GM19324 (cell line): ENCODE measurements around the gene OGN.

Source experiments
- ATAC-seq: cut with Tn5 transposase; IDR thresholded peaks from one replicate; pipeline ENCODE4 v1.9.1; 2021; ENCODE audit warnings: mild to moderate bottlenecking, moderate library complexity; ENCODE audit not compliant: unreplicated experiment, low FRiP score

The OGN gene

GRCh38 chr9:92350740-92351133 lies 53.6 kb downstream of the OGN start:
- no peak for ATAC-seq

DNA sequence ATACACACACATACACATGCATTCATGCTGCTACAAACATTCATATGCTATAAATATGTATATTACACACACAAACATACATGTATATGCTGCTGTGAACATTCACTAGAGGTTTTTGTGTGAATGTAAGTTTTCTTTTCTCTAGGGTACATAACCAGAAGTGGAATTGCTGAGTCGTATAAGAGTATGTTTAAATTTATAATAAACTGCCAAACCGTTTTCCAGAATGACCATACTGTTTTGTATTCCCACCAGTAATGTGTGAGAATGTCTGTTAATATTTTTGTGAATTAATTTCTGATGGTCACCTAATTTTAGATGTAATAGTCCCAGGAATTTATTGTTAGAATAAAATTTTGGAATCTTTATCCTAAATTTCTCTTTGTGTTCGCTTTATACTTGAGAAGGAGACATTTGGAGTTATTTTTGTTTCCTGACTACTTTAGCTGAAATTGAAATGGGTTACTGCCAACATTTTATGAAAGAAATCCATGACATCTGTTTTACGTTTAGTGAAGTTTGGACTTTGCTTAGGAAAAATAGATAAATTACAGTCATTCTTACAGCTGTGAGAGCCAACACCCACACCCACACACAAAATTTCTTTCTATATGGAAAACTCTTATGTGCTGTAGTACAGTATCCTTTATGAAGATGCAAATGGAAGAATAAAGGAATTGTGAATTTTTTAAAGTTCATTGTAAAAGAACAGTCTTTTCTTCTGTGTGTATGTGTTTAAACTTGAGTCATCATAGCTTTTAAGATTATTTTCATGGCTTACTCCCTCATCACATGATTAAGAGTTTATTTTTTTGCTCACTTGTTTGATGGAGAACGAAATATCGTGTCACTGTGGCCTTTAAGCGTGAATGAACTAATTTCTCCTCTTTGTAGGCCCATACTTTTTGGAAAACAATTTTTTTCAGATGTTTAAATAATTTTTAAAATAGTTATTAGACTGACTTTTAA lies 54.3 kb downstream of the OGN start:
- no peak for ATAC-seq

DNA sequence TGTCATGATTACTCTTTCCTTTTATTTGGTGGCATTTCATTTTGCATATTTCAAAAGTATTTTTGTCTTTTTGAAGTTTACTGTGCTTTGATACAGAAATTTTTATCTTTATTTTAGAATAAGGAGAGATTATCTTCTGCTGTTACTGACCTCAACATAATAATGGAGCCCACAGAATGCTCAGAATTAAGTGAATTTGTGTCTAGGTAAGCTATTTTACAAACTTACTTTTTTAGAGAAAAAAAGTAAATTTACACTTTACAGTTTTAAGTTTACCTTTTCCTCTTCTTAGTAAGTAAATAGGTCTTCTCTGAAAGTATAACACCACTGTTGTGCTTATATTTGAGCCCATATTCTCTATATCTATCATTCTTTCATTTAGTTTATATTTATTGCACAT lies 58.8 kb downstream of the OGN start:
- no peak for ATAC-seq

DNA sequence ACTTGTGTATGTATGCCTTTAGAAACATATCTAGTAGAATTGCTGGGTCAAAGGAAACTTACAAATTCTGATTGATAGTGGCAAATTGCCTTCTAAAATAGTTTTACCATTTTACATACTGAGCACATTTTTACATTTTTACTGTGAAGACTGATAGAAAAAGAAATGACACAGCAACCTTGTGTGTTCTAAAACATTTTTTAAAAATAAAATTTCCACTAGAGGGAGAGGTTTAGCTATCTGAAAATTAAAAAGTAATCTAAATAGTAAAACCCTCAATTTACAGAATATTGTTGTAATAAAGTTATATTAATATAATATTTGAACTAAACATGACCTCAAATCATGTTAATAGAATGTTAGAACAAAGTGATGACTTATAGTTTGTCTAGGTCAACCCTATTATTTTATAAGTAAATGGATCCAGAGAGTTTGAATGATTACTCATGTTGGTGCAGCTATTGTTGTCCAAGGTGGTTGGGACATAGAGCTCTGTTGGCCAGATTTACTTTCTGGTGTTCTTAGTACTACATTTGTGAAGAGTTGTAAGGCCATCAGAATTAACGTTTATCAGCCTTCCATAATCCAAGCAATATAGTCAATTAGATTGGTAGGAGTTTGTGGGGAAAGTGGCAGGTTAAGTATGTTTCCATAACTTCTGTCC lies 61.4 kb downstream of the OGN start:
- ATAC-seq: no peak

GRCh38 chr9:92341578-92341977 lies 62.8 kb downstream of the OGN start:
- ATAC-seq: no peak

GRCh38 chr9:92333282-92333634 lies 71.1 kb downstream of the OGN start:
- ATAC-seq: no peak
